Stimulated activated CD4-positive, alpha-beta T cell treated with anti-CD3 and anti-CD28 coated beads, Interleukin-2, amount 100 ng/mL, for 48 hours (primary cell): Measurements from ENCODE around the gene CRB2.

Source experiments
- DNase-seq, 2 donors: peaks; one replicate each; pipeline ENCODE4 v3.0.0-alpha.2; 2020

The CRB2 gene

GRCh38 chr9:123424552-123425225 is 68.7 kb downstream of the CRB2 start:
- no peak for DNase-seq

- DNase-seq, result no peak
Measured at GRCh38 chr9:123425261-123425821, 69.3 kb downstream of the CRB2 start.

- no peak for DNase-seq
Measured at GRCh38 chr9:123425836-123426365, 69.9 kb downstream of the CRB2 start.

- DNase-seq, result no peak
Measured at GRCh38 chr9:123426406-123426805, 70.4 kb downstream of the CRB2 start.
